Right forelimb (tissue), 1 donor: ENCODE measurements around the gene SEMA4D.

ENCODE experiments used
- DNase-seq: peaks from one replicate; pipeline ENCODE4 v3.0.0-alpha.2; 2018

SEMA4D gene

GRCh38 chr9:89497978-89498851 lies at the start of gene SEMA4D:
SEMA4D (minus strand) TSS chr9:89498113; CDS start chr9:89405456, 92,657 bp downstream.
- DNase-seq = peak; percentile 71

GRCh38 chr9:89547000-89547399 lies 49.1 kb upstream of the SEMA4D start:
- no peak for DNase-seq

GRCh38 chr9:89544279-89544661 lies 46.4 kb upstream of the SEMA4D start:
- no peak for DNase-seq

GRCh38 chr9:89543621-89544278 lies 45.8 kb upstream of the SEMA4D start:
- DNase-seq = no peak

- no peak for DNase-seq
These were observed 45.2 kb upstream of the SEMA4D start for GRCh38 chr9:89543111-89543510.

GRCh38 chr9:89542401-89543021 lies 44.6 kb upstream of the SEMA4D start:
- DNase-seq = no peak

- no peak for DNase-seq
These were observed 43.9 kb upstream of the SEMA4D start for GRCh38 chr9:89541798-89542197.

GRCh38 chr9:89539374-89539773 lies 41.5 kb upstream of the SEMA4D start:
- no peak for DNase-seq

GRCh38 chr9:89538871-89539270 lies 41.0 kb upstream of the SEMA4D start:
- no peak for DNase-seq

GRCh38 chr9:89537166-89537565 lies 39.3 kb upstream of the SEMA4D start:
- DNase-seq = no peak

- no peak for DNase-seq
These were observed 38.7 kb upstream of the SEMA4D start for GRCh38 chr9:89536600-89536999.

- DNase-seq = no peak
These were observed 38.2 kb upstream of the SEMA4D start for GRCh38 chr9:89536145-89536574.

GRCh38 chr9:89535461-89535860 lies 37.5 kb upstream of the SEMA4D start:
- no peak for DNase-seq

GRCh38 chr9:89534515-89535287 lies 36.8 kb upstream of the SEMA4D start:
- DNase-seq = peak; percentile 19

GRCh38 chr9:89533411-89534095 lies 35.6 kb upstream of the SEMA4D start:
- peak; percentile 44 for DNase-seq

- peak; percentile 32 for DNase-seq
These were observed 35.0 kb upstream of the SEMA4D start for GRCh38 chr9:89532944-89533343.

GRCh38 chr9:89532478-89532877 lies 34.6 kb upstream of the SEMA4D start:
- DNase-seq = no peak

- no peak for DNase-seq
These were observed 33.9 kb upstream of the SEMA4D start for GRCh38 chr9:89531766-89532165.

GRCh38 chr9:89530726-89531125 lies 32.8 kb upstream of the SEMA4D start:
- DNase-seq = no peak

- no peak for DNase-seq
These were observed 31.5 kb upstream of the SEMA4D start for GRCh38 chr9:89529243-89530035.

- no peak for DNase-seq
These were observed 30.6 kb upstream of the SEMA4D start for GRCh38 chr9:89528540-89528939.
